Coronary artery (tissue), 2 donors: ENCODE measurements around the gene C6orf163.
"Not testable (repeated sequence)": the region's sequence is repeated elsewhere in the genome, so short reads cannot be mapped to it uniquely, and the experiment has no call there.

Experiments used
- DNase-seq: peaks from one replicate; pipeline ENCODE4 v3.0.0-alpha.2; 2017; ENCODE audit warnings: low spot score
- H3K27ac ChIP-seq, 2 donors: fragments of 200-600 bp; sonication (generic); one replicate each; pipeline ENCODE4 v1.5.1; 2016 to 2019
- H3K4me3 ChIP-seq: fragments of 200-600 bp; sonication (generic); 2 replicates; pipeline ENCODE4 v1.5.1; 2016; ENCODE audit warnings: mild to moderate bottlenecking, moderate library complexity
- TF ChIP-seq, protein P1 (sequence below): fragments of 200-600 bp; sonication (generic); IDR thresholded peaks from one replicate; pipeline ENCODE4 v1.5.1; 2019; ENCODE audit warnings: antibody characterized with exemption

The C6orf163 gene

DNA sequence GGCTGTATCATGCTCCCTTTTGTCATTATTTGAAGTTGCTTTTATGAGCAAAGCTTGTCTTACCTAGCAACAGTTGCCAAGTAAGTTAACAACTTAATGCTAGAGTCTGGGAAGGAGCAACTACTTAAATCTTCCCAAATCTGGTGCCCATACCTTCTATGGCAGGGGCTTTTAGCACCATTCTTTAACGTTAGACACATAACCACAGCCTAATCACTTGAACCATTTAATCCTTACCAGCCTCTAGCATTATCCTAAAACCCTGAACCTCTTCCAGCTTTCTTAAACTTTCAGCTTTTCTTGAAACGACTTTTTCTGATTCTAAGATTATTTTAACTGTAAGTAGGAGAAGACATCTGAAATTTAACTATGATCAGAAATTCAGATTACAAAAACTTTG is at the start of gene C6orf163:
C6orf163 (plus strand) TSS at position 83 of the 400 bp plus-strand sequence; CDS start at position 370, 287 bp downstream.
- no peak within 1 kb of the TSS for H3K4me3 ChIP-seq
- H3K27ac ChIP-seq = no peak within 1 kb of the TSS
- no peak for DNase-seq
- TF ChIP-seq, protein P1, sequence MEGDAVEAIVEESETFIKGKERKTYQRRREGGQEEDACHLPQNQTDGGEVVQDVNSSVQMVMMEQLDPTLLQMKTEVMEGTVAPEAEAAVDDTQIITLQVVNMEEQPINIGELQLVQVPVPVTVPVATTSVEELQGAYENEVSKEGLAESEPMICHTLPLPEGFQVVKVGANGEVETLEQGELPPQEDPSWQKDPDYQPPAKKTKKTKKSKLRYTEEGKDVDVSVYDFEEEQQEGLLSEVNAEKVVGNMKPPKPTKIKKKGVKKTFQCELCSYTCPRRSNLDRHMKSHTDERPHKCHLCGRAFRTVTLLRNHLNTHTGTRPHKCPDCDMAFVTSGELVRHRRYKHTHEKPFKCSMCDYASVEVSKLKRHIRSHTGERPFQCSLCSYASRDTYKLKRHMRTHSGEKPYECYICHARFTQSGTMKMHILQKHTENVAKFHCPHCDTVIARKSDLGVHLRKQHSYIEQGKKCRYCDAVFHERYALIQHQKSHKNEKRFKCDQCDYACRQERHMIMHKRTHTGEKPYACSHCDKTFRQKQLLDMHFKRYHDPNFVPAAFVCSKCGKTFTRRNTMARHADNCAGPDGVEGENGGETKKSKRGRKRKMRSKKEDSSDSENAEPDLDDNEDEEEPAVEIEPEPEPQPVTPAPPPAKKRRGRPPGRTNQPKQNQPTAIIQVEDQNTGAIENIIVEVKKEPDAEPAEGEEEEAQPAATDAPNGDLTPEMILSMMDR = no peak

DNA sequence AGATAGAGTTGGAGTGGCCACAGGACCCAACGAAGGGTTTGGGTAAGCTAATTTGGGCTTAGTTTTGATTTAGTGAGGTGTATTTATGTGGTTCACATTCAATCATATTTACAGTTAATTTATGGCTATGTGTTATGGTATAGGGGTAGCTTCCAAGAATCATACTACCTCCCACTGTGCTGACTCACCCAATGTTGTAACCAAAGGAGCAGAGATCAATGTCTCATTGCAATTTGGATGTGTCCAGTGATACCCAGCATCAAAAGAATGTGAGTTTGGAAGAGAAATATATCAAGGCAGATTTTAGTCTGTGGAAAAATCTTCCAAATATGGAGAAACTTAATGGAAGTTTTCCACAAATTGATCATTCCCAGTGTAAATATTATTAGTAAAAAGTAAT is 47.5 kb upstream of the C6orf163 start:
- H3K27ac ChIP-seq = no peak overlapping the region
- TF ChIP-seq, protein P1 = no peak
- DNase-seq = no peak
- H3K4me3 ChIP-seq = no peak overlapping the region

DNA sequence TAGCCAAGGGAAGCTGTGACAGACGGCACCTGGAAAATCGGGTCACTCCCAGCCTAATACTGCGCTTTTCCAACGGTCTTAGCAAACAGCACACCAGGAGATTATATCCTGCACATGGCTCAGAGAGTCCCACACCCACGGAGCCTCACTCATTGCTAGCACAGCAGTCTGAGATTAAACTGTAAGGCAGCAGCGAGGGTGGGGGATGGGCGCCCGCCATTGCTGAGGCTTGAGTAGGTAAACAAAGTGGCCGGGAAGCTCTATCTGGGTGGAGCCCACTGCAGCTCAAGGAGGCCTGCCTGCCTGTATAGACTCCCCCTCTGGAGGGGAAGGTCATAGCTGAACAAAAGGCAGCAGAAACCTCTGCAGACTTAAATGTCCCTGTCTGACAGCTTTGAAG is 43.3 kb upstream of the C6orf163 start:
- DNase-seq, H3K27ac ChIP-seq: not testable (repeated sequence)

DNA sequence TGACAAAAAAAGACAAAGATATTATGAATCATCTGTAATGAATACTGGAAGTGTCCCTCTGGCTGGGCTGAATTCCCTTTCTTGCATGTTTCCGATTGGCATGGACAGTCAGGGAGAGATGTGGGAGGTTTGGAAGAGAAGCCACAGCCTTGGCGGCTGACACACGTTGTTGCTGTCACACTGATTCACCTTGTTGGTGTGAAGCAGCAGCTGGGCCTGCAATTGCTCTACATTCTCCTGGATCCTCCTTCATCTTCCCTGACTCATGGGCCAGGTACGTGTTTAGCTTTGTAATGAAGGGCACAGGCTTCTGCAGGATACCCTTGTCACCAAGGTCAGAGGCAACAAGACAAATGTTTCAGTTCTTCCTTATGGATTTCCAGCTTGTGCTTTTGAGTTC is 35.6 kb upstream of the C6orf163 start:
- no peak overlapping the region for H3K27ac ChIP-seq
- no peak for DNase-seq
- H3K4me3 ChIP-seq = no peak overlapping the region
- TF ChIP-seq, protein P1 = no peak

More for the DNA sequence above, 43.3 kb upstream of the C6orf163 start:
- H3K4me3 ChIP-seq = not testable (repeated sequence)

DNA sequence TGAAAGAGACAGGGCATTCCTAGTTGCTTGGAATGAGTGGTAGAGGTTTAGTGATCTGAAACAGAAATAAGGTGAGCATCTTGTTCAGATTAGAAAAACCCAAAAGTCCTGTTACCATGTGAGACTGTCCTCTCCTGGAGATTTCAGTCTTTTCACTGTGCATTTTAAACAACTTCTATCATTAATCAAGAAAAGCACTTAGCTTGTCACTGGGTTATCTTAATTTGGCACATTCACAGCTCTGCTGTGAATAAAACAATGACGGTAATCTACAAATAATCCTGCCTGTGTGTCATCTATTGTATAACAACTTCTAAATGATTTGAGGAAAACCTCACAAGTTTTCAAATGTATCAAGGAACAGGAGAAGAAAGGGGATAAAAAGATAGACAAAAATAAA is 31.8 kb upstream of the C6orf163 start:
- no peak overlapping the region for H3K4me3 ChIP-seq
- no peak for DNase-seq
- H3K27ac ChIP-seq = no peak overlapping the region
- TF ChIP-seq, protein P1 = no peak

DNA sequence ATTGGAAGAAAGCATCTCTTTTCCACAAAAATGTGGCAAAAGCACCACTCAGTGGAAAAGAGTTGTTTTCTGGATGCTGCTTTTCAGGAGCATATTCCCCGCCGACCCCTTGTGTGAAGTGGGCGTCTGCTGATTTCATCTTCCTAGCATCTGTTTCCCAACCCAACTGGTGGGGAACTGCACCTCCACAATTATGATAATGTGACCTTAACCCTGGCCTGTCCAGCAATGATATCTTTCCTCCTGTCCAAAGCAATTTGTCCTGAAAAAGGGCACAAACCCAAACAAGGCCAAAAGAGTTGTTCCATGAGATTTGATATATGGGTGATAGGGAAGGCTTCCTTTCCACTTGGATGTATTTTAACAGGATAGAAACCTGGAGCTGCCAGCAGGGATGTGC is 29.5 kb upstream of the C6orf163 start:
- DNase-seq = no peak
- TF ChIP-seq, protein P1 = no peak
- Histone ChIP-seq H3K4me3 (no peak overlapping the region), H3K27ac (no peak overlapping the region)

DNA sequence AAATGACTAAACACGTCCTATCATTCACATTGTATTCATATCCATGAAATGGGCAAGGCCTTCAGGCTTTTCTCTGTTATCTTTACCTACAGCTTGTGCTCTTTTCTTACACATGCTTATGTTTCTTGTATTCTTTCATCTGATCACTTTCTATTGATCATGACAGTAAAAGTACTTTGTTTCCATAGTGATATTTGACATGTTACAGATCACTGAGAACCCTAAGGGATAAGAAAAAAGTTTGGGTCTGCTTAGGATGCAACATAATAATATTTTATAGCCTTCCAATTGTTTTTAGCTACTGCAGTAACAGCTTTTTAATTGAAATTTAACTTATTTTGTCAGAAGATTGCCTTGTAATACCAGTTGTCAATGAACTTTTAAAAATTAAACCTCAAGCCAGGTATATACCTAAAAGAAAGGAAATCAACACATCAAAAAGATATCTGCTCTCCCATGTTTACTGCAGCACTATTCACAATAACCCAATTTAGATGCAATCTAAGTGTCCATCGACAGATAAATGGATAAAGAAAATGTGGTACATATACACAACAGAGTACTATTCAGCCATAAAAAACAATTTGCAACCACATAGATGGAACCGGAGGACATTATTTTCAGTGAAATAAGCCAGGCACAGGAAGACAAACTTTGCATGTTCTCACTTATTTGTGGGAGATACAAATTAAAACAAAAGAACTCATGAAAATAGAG is 25.2 kb upstream of the C6orf163 start:
- no peak overlapping the region for H3K4me3 ChIP-seq
- DNase-seq = no peak
- no peak overlapping the region for H3K27ac ChIP-seq
- TF ChIP-seq, protein P1 = no peak
